OCI-LY7 (cell line): Measurements from ENCODE around the gene SRSF7. TPM values are rescaled to one million over a fixed set of nuclear protein-coding genes. Genes with fewer than 3 reads are reported as not detected.
"Not testable (repeated sequence)": the region's sequence is repeated elsewhere in the genome, so short reads cannot be mapped to it uniquely, and the experiment has no call there.

Experiments
- BruUV-seq: library from RNA; stranded (reverse); fragments of 400-500 nt; replicated peaks from 2 replicates; lab custom pipeline; 2021; lab: Mats Ljungman, UMichigan
- CTCF ChIA-PET: fragments of 300-600 bp; sonication (Branson Sonifier 250); formaldehyde crosslinking; loops from one replicate; lab custom pipeline; 2022; ENCODE audit warnings: antibody characterized with exemption; ENCODE audit not compliant: unreplicated experiment; lab: Charles Lee
- POLR2A ChIA-PET: fragments of 300-600 bp; sonication (Branson Sonifier 250); formaldehyde crosslinking; loops from one replicate; lab custom pipeline; 2022; ENCODE audit warnings: antibody characterized with exemption; lab: Charles Lee
- DNase-seq: peaks from one replicate; pipeline ENCODE4 v3.0.0-alpha.2; 2015; ENCODE audit warnings: low spot score
- H2AFZ ChIP-seq: fragments of 200-600 bp; sonication (generic), shearing (Covaris generic); 2 replicates; pipeline ENCODE4 v1.6.1; 2014; ENCODE audit warnings: mild to moderate bottlenecking, antibody characterized with exemption, low read length, moderate library complexity
- H3K27ac ChIP-seq: fragments of 200-600 bp; sonication (generic); 2 replicates; pipeline ENCODE4 v1.5.1; 2014; ENCODE audit warnings: mixed run types, low read depth, mild to moderate bottlenecking, moderate library complexity, low read length, inconsistent platforms; ENCODE audit not compliant: poor library complexity, severe bottlenecking
- H3K36me3 ChIP-seq: fragments of 200-600 bp; sonication (generic); 2 replicates; pipeline ENCODE4 v1.6.1; 2014; ENCODE audit warnings: mild to moderate bottlenecking, antibody characterized with exemption, low read length, moderate library complexity, mixed read lengths; ENCODE audit not compliant: insufficient read depth
- H3K4me1 ChIP-seq: fragments of 200-600 bp; sonication (generic); 2 replicates; pipeline ENCODE4 v1.5.1; 2014; ENCODE audit warnings: mild to moderate bottlenecking, low read length; ENCODE audit not compliant: insufficient read depth, poor library complexity, severe bottlenecking
- H3K4me2 ChIP-seq: fragments of 200-600 bp; sonication (generic); 2 replicates; pipeline ENCODE4 v1.6.1; 2014; ENCODE audit warnings: mild to moderate bottlenecking, low read length
- H3K4me3 ChIP-seq: fragments of 200-600 bp; sonication (generic); 2 replicates; pipeline ENCODE4 v1.5.1; 2014; ENCODE audit warnings: mild to moderate bottlenecking, low read depth, low read length; ENCODE audit not compliant: poor library complexity, severe bottlenecking
- H3K79me2 ChIP-seq: fragments of 200-600 bp; sonication (generic); 2 replicates; pipeline ENCODE4 v1.6.1; 2016; ENCODE audit warnings: low read depth, mild to moderate bottlenecking, low read length, moderate library complexity, mixed read lengths; ENCODE audit not compliant: insufficient read depth
- H3K9me2 ChIP-seq: fragments of 200-600 bp; sonication (generic); 2 replicates; pipeline ENCODE4 v1.6.1; 2016; ENCODE audit warnings: mild to moderate bottlenecking, low read length, mixed read lengths; ENCODE audit not compliant: insufficient read depth
- H3K9me3 ChIP-seq: fragments of 200-600 bp; sonication (generic); 2 replicates; pipeline ENCODE4 v1.6.1; 2014; ENCODE audit warnings: mild to moderate bottlenecking, mixed run types, low read length, mixed read lengths
- H4K20me1 ChIP-seq: fragments of 200-600 bp; sonication (generic); 2 replicates; pipeline ENCODE4 v1.6.1; 2014; ENCODE audit warnings: mild to moderate bottlenecking, antibody characterized with exemption, low read length, moderate library complexity, mixed read lengths; ENCODE audit not compliant: insufficient read depth
- CTCF ChIP-seq: fragments of 200-600 bp; sonication (generic); conservative IDR thresholded peaks from 2 replicates; pipeline ENCODE4 v1.5.1; 2014; ENCODE audit warnings: mild to moderate bottlenecking, antibody characterized with exemption, low read length, moderate library complexity, mixed read lengths
- EZH2phosphoT487 ChIP-seq: fragments of 200-600 bp; sonication (generic); IDR thresholded peaks from 2 replicates; pipeline ENCODE4 v1.6.1; 2018; ENCODE audit warnings: low read depth, borderline replicate concordance, mild to moderate bottlenecking, mixed run types, antibody characterized with exemption, low read length, moderate library complexity, mixed read lengths
- intact Hi-C: fragments of 100-400 bp; cut with micrococcal nuclease; formaldehyde crosslinking; loops from one replicate; pipeline ENCODE4 v1.10.0; 2022; ENCODE audit not compliant: unreplicated experiment
- total RNA-seq, 2 experiments: library from RNA; depleted of rRNA in 1 of 2; stranded (reverse); fragments of >200 nt in 1 of 2; shearing (Covaris generic) in 1 of 2; gene quantifications; 2 replicates each; pipeline ENCODE4 v1.2.3, GENCODE V29; 2014 to 2022

The SRSF7 gene
- total RNA-seq, 2 experiments from 2014 or later = 320 to 337 TPM

GRCh38 chr2:38716185-38716584 lies 35.0 kb downstream of the SRSF7 start:
- Histone ChIP-seq H3K4me1 (peaks cover 6% of the 10 kb centered on the region), H3K27ac (no peak overlapping the region), H2AFZ (no peak overlapping the region), H3K4me2 (no peak overlapping the region), H3K4me3 (no peak overlapping the region), H3K9me2 (no peaks in the 10 kb centered on the region), H4K20me1 (no peaks in the 10 kb centered on the region), H3K79me2 (no peaks in the 10 kb centered on the region), H3K9me3 (no peaks in the 10 kb centered on the region), H3K36me3 (no peaks in the 10 kb centered on the region)
- TF ChIP-seq EZH2phosphoT487 (no peak), CTCF (no peak)
- no peak for DNase-seq
- ChIA-PET POLR2A (interaction anchor here (1.4 kb wide), 1 partner anchor 141 kb away, joined by 3 read pairs; no protein-coding TSS in a partner anchor), CTCF (interaction anchor here (0.6 to 1.0 kb wide), 2 partner anchors 134 to 652 kb away, joined by 3 read pairs; no protein-coding TSS in a partner anchor)
- no TSS peak for BruUV-seq
- intact Hi-C loops = no loop called here

GRCh38 chr2:38714941-38715340 lies 36.2 kb downstream of the SRSF7 start:
- H3K4me1 ChIP-seq, H3K4me2 ChIP-seq, intact Hi-C loops, H3K4me3 ChIP-seq, BruUV-seq, H4K20me1 ChIP-seq, H3K36me3 ChIP-seq, DNase-seq, H3K27ac ChIP-seq, H3K9me2 ChIP-seq, H2AFZ ChIP-seq, CTCF ChIA-PET, H3K79me2 ChIP-seq, H3K9me3 ChIP-seq: not testable (repeated sequence)
- POLR2A ChIA-PET = interaction anchor here (0.6 to 1.4 kb wide), 2 partner anchors 140 to 169 kb away, joined by 3 to 7 read pairs; no protein-coding TSS in a partner anchor

- no peak overlapping the region for H3K4me2 ChIP-seq
- no peak overlapping the region for H3K27ac ChIP-seq
- no peaks in the 10 kb centered on the region for H3K36me3 ChIP-seq
- POLR2A ChIA-PET = interaction anchor here (0.6 to 1.2 kb wide), 5 partner anchors 20 to 1312 kb away, joined by 3 to 6 read pairs (median 4); no protein-coding TSS in a partner anchor
- H3K4me3 ChIP-seq = no peak overlapping the region
- CTCF ChIA-PET = no interaction called here
- no peaks in the 10 kb centered on the region for H3K79me2 ChIP-seq
- intact Hi-C loops = no loop called here
- peaks cover 21% of the 10 kb centered on the region for H3K4me1 ChIP-seq
- BruUV-seq = no TSS peak
- H2AFZ ChIP-seq = no peak overlapping the region
- H3K9me3 ChIP-seq = no peaks in the 10 kb centered on the region
- no peak for DNase-seq
- H3K9me2 ChIP-seq = no peaks in the 10 kb centered on the region
- TF ChIP-seq CTCF (no peak), EZH2phosphoT487 (no peak)
- no peaks in the 10 kb centered on the region for H4K20me1 ChIP-seq
Measured at GRCh38 chr2:38713338-38713737, 37.8 kb downstream of the SRSF7 start.
